TTC549 (cell line): ENCODE measurements around the gene CAMP.

Source experiments
- FAIRE-seq: peaks from 2 replicates; lab custom pipeline; 2012; peaks lifted over from hg19 to GRCh38; lab: Jason Lieb, UNC

Gene CAMP

GRCh38 chr3:48215019-48215418, 8.3 kb upstream of the CAMP start:
- no peak for FAIRE-seq

- no peak for FAIRE-seq
These were observed 7.8 kb upstream of the CAMP start for GRCh38 chr3:48215466-48215865.

GRCh38 chr3:48215876-48216275, 7.4 kb upstream of the CAMP start:
- FAIRE-seq, result no peak

GRCh38 chr3:48217449-48217848, 5.8 kb upstream of the CAMP start:
- FAIRE-seq, result no peak

- FAIRE-seq, result no peak
These were observed 4.8 kb upstream of the CAMP start for GRCh38 chr3:48218537-48218936.

GRCh38 chr3:48219543-48219942, 3.8 kb upstream of the CAMP start:
- FAIRE-seq, result no peak

- FAIRE-seq, result no peak
These were observed 2.5 kb upstream of the CAMP start for GRCh38 chr3:48220746-48221145.

GRCh38 chr3:48225587-48225986, 2.3 kb downstream of the CAMP start:
- no peak for FAIRE-seq

- FAIRE-seq, result no peak
These were observed 3.6 kb downstream of the CAMP start for GRCh38 chr3:48226939-48227338.

- no peak for FAIRE-seq
These were observed 8.9 kb downstream of the CAMP start for GRCh38 chr3:48232232-48232631.

GRCh38 chr3:48232734-48233133, 9.4 kb downstream of the CAMP start:
- FAIRE-seq, result no peak

GRCh38 chr3:48233542-48233941, 10.2 kb downstream of the CAMP start:
- no peak for FAIRE-seq

GRCh38 chr3:48236531-48236930, 13.2 kb downstream of the CAMP start:
- FAIRE-seq, result no peak

GRCh38 chr3:48238531-48239085, 15.3 kb downstream of the CAMP start:
- FAIRE-seq, result no peak

GRCh38 chr3:48240000-48240963, 17.0 kb downstream of the CAMP start:
- FAIRE-seq, result no peak

GRCh38 chr3:48241796-48242455, 18.6 kb downstream of the CAMP start:
- FAIRE-seq, result no peak

GRCh38 chr3:48243886-48244285, 20.6 kb downstream of the CAMP start:
- no peak for FAIRE-seq

- no peak for FAIRE-seq
These were observed 21.2 kb downstream of the CAMP start for GRCh38 chr3:48244461-48244860.

GRCh38 chr3:48245136-48245535, 21.8 kb downstream of the CAMP start:
- no peak for FAIRE-seq

- no peak for FAIRE-seq
These were observed 24.1 kb downstream of the CAMP start for GRCh38 chr3:48247401-48247811.

GRCh38 chr3:48248095-48248850, 25.0 kb downstream of the CAMP start:
- FAIRE-seq, result no peak

GRCh38 chr3:48256557-48256956, 33.3 kb downstream of the CAMP start:
- no peak for FAIRE-seq

- FAIRE-seq, result no peak
These were observed 35.2 kb downstream of the CAMP start for GRCh38 chr3:48258530-48258929.
